EL (cell line): ENCODE measurements around the gene GALNT9.
"Not testable (repeated sequence)": the region's sequence is repeated elsewhere in the genome, so short reads cannot be mapped to it uniquely, and the experiment has no call there.

ENCODE experiments used
- DNase-seq: peaks from one replicate; pipeline ENCODE4 v3.0.0-alpha.2; 2016

Gene GALNT9

GRCh38 chr12:132210223-132211055 lies 119.0 kb downstream of the GALNT9 start:
- DNase-seq: no peak

- DNase-seq: no peak
These were observed 119.7 kb downstream of the GALNT9 start for GRCh38 chr12:132209619-132210222.

GRCh38 chr12:132208153-132208823 lies 121.1 kb downstream of the GALNT9 start:
- DNase-seq: no peak

GRCh38 chr12:132207083-132207775 lies 122.2 kb downstream of the GALNT9 start:
- DNase-seq: no peak

- no peak for DNase-seq
These were observed 123.3 kb downstream of the GALNT9 start for GRCh38 chr12:132206046-132206434.

GRCh38 chr12:132205271-132206045 lies 123.9 kb downstream of the GALNT9 start:
- DNase-seq: no peak

GRCh38 chr12:132204793-132205270 lies 124.6 kb downstream of the GALNT9 start:
- DNase-seq: no peak

- peak; percentile 21 for DNase-seq
These were observed 125.2 kb downstream of the GALNT9 start for GRCh38 chr12:132204063-132204792.

GRCh38 chr12:132202929-132203721 lies 126.3 kb downstream of the GALNT9 start:
- DNase-seq: no peak

GRCh38 chr12:132201391-132202120 lies 127.8 kb downstream of the GALNT9 start:
- no peak for DNase-seq

GRCh38 chr12:132200800-132201199 lies 128.6 kb downstream of the GALNT9 start:
- DNase-seq: no peak

GRCh38 chr12:132199526-132200319 lies 129.7 kb downstream of the GALNT9 start:
- DNase-seq: no peak

GRCh38 chr12:132199101-132199500 lies 130.3 kb downstream of the GALNT9 start:
- DNase-seq: no peak

GRCh38 chr12:132197581-132198354 lies 131.6 kb downstream of the GALNT9 start:
- DNase-seq: no peak

GRCh38 chr12:132196873-132197390 lies 132.5 kb downstream of the GALNT9 start:
- DNase-seq: no peak

- no peak for DNase-seq
These were observed 133.1 kb downstream of the GALNT9 start for GRCh38 chr12:132196038-132196872.

GRCh38 chr12:132195242-132195641 lies 134.1 kb downstream of the GALNT9 start:
- DNase-seq: not testable (repeated sequence)
